T-helper 1 cell treated with Interleukin-12 subunit alpha and Interleukin-12 subunit beta and Interleukin-4 antibody, amounts not matched to agents 30 μg/mL and 1 μg/mL, for 36 hours (primary cell): Measurements from ENCODE around the gene SDK2.

ENCODE experiments used
- H3K27ac Mint-ChIP-seq: one replicate; pipeline ENCODE4 v1.8.0; 2021; ENCODE audit warnings: mild to moderate bottlenecking, mixed read lengths
- H3K27me3 Mint-ChIP-seq: one replicate; pipeline ENCODE4 v1.8.0; 2021; ENCODE audit warnings: low read depth, mixed read lengths
- H3K36me3 Mint-ChIP-seq: one replicate; pipeline ENCODE4 v1.8.0; 2021; ENCODE audit warnings: low read depth, mixed read lengths
- H3K4me1 Mint-ChIP-seq: one replicate; pipeline ENCODE4 v1.8.0; 2021; ENCODE audit warnings: low read depth, mixed read lengths
- H3K4me3 Mint-ChIP-seq: one replicate; pipeline ENCODE4 v1.8.0; 2021; ENCODE audit warnings: mild to moderate bottlenecking, moderate library complexity, mixed read lengths
- H3K9me3 Mint-ChIP-seq: one replicate; pipeline ENCODE4 v1.8.0; 2021; ENCODE audit warnings: mixed read lengths

Gene SDK2

GRCh38 chr17:73414171-73414955 is 229.9 kb downstream of the SDK2 start:
- Mint-ChIP-seq H3K4me1 (no peaks in the 10 kb centered on the region), H3K27me3 (no peaks in the 10 kb centered on the region), H3K27ac (no peak overlapping the region), H3K36me3 (peaks cover 1% of the 10 kb centered on the region), H3K9me3 (no peaks in the 10 kb centered on the region), H3K4me3 (no peak overlapping the region)

- H3K4me1 Mint-ChIP-seq: no peaks in the 10 kb centered on the region
- H3K27me3 Mint-ChIP-seq: no peaks in the 10 kb centered on the region
- no peak overlapping the region for H3K4me3 Mint-ChIP-seq
- H3K9me3 Mint-ChIP-seq: no peaks in the 10 kb centered on the region
- no peaks in the 10 kb centered on the region for H3K36me3 Mint-ChIP-seq
- no peak overlapping the region for H3K27ac Mint-ChIP-seq
Measured at GRCh38 chr17:73412914-73413313, 231.3 kb downstream of the SDK2 start.

GRCh38 chr17:73411313-73411747 is 232.9 kb downstream of the SDK2 start:
- Mint-ChIP-seq H3K27me3 (no peaks in the 10 kb centered on the region), H3K36me3 (no peaks in the 10 kb centered on the region), H3K4me1 (no peaks in the 10 kb centered on the region), H3K9me3 (no peaks in the 10 kb centered on the region), H3K4me3 (no peak overlapping the region), H3K27ac (no peak overlapping the region)

- Mint-ChIP-seq H3K27me3 (no peaks in the 10 kb centered on the region), H3K9me3 (no peaks in the 10 kb centered on the region), H3K4me3 (no peak overlapping the region), H3K27ac (no peak overlapping the region), H3K4me1 (no peaks in the 10 kb centered on the region), H3K36me3 (no peaks in the 10 kb centered on the region)
Measured at GRCh38 chr17:73410586-73411312, 233.5 kb downstream of the SDK2 start.

GRCh38 chr17:73404246-73404645 is 240.0 kb downstream of the SDK2 start:
- Mint-ChIP-seq H3K4me3 (no peak overlapping the region), H3K27me3 (no peaks in the 10 kb centered on the region), H3K4me1 (no peaks in the 10 kb centered on the region), H3K27ac (no peak overlapping the region), H3K36me3 (no peaks in the 10 kb centered on the region), H3K9me3 (no peaks in the 10 kb centered on the region)

GRCh38 chr17:73402466-73402865 is 241.8 kb downstream of the SDK2 start:
- H3K9me3 Mint-ChIP-seq: no peaks in the 10 kb centered on the region
- H3K27ac Mint-ChIP-seq: no peak overlapping the region
- no peaks in the 10 kb centered on the region for H3K27me3 Mint-ChIP-seq
- no peaks in the 10 kb centered on the region for H3K36me3 Mint-ChIP-seq
- H3K4me3 Mint-ChIP-seq: no peak overlapping the region
- H3K4me1 Mint-ChIP-seq: no peaks in the 10 kb centered on the region

GRCh38 chr17:73401911-73402310 is 242.3 kb downstream of the SDK2 start:
- H3K9me3 Mint-ChIP-seq: no peaks in the 10 kb centered on the region
- no peak overlapping the region for H3K4me3 Mint-ChIP-seq
- H3K4me1 Mint-ChIP-seq: no peaks in the 10 kb centered on the region
- H3K36me3 Mint-ChIP-seq: no peaks in the 10 kb centered on the region
- no peak overlapping the region for H3K27ac Mint-ChIP-seq
- H3K27me3 Mint-ChIP-seq: no peaks in the 10 kb centered on the region

- H3K4me3 Mint-ChIP-seq: no peak overlapping the region
- no peak overlapping the region for H3K27ac Mint-ChIP-seq
- H3K9me3 Mint-ChIP-seq: no peaks in the 10 kb centered on the region
- H3K36me3 Mint-ChIP-seq: no peaks in the 10 kb centered on the region
- no peaks in the 10 kb centered on the region for H3K27me3 Mint-ChIP-seq
- no peaks in the 10 kb centered on the region for H3K4me1 Mint-ChIP-seq
Measured at GRCh38 chr17:73400915-73401545, 243.2 kb downstream of the SDK2 start.

GRCh38 chr17:73399056-73399455 is 245.2 kb downstream of the SDK2 start:
- Mint-ChIP-seq H3K27me3 (no peaks in the 10 kb centered on the region), H3K36me3 (no peaks in the 10 kb centered on the region), H3K27ac (no peak overlapping the region), H3K9me3 (no peaks in the 10 kb centered on the region), H3K4me3 (no peak overlapping the region), H3K4me1 (no peaks in the 10 kb centered on the region)

GRCh38 chr17:73397856-73398540 is 246.2 kb downstream of the SDK2 start:
- H3K27me3 Mint-ChIP-seq: no peaks in the 10 kb centered on the region
- H3K9me3 Mint-ChIP-seq: no peaks in the 10 kb centered on the region
- no peak overlapping the region for H3K27ac Mint-ChIP-seq
- no peaks in the 10 kb centered on the region for H3K4me1 Mint-ChIP-seq
- no peak overlapping the region for H3K4me3 Mint-ChIP-seq
- no peaks in the 10 kb centered on the region for H3K36me3 Mint-ChIP-seq

- Mint-ChIP-seq H3K4me3 (no peak overlapping the region), H3K36me3 (no peaks in the 10 kb centered on the region), H3K27me3 (no peaks in the 10 kb centered on the region), H3K4me1 (no peaks in the 10 kb centered on the region), H3K9me3 (no peaks in the 10 kb centered on the region), H3K27ac (no peak overlapping the region)
Measured at GRCh38 chr17:73397278-73397826, 246.9 kb downstream of the SDK2 start.

GRCh38 chr17:73396431-73397277 is 247.6 kb downstream of the SDK2 start:
- no peaks in the 10 kb centered on the region for H3K9me3 Mint-ChIP-seq
- H3K27me3 Mint-ChIP-seq: no peaks in the 10 kb centered on the region
- no peaks in the 10 kb centered on the region for H3K36me3 Mint-ChIP-seq
- H3K4me3 Mint-ChIP-seq: no peak overlapping the region
- no peak overlapping the region for H3K27ac Mint-ChIP-seq
- H3K4me1 Mint-ChIP-seq: no peaks in the 10 kb centered on the region

GRCh38 chr17:73394512-73395450 is 249.5 kb downstream of the SDK2 start:
- no peaks in the 10 kb centered on the region for H3K36me3 Mint-ChIP-seq
- H3K9me3 Mint-ChIP-seq: no peaks in the 10 kb centered on the region
- no peaks in the 10 kb centered on the region for H3K27me3 Mint-ChIP-seq
- no peaks in the 10 kb centered on the region for H3K4me1 Mint-ChIP-seq
- H3K4me3 Mint-ChIP-seq: no peak overlapping the region
- H3K27ac Mint-ChIP-seq: no peak overlapping the region
